OCI-LY7 (cell line): Measurements from ENCODE around the gene QSOX1.

Experiments used
- EZH2phosphoT487 ChIP-seq: fragments of 200-600 bp; sonication (generic); IDR thresholded peaks from 2 replicates; pipeline ENCODE4 v1.6.1; 2018; ENCODE audit warnings: low read depth, borderline replicate concordance, mild to moderate bottlenecking, mixed run types, antibody characterized with exemption, low read length, moderate library complexity, mixed read lengths
- TF ChIP-seq, protein P1 (sequence below): fragments of 200-600 bp; sonication (generic); conservative IDR thresholded peaks from 2 replicates; pipeline ENCODE4 v1.5.1; 2014; ENCODE audit warnings: mild to moderate bottlenecking, antibody characterized with exemption, low read length, moderate library complexity, mixed read lengths

GRCh38 chr1:180153032-180153431, 1.6 kb upstream of the QSOX1 start:
- TF ChIP-seq, protein P1, sequence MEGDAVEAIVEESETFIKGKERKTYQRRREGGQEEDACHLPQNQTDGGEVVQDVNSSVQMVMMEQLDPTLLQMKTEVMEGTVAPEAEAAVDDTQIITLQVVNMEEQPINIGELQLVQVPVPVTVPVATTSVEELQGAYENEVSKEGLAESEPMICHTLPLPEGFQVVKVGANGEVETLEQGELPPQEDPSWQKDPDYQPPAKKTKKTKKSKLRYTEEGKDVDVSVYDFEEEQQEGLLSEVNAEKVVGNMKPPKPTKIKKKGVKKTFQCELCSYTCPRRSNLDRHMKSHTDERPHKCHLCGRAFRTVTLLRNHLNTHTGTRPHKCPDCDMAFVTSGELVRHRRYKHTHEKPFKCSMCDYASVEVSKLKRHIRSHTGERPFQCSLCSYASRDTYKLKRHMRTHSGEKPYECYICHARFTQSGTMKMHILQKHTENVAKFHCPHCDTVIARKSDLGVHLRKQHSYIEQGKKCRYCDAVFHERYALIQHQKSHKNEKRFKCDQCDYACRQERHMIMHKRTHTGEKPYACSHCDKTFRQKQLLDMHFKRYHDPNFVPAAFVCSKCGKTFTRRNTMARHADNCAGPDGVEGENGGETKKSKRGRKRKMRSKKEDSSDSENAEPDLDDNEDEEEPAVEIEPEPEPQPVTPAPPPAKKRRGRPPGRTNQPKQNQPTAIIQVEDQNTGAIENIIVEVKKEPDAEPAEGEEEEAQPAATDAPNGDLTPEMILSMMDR, result no peak
- no peak for TF ChIP-seq EZH2phosphoT487
